Chondrocyte (in vitro differentiated cells): ENCODE results near the gene VSX1. TPM values are rescaled to one million over a fixed set of nuclear protein-coding genes. Genes with fewer than 3 reads are reported as not detected.
A peak's percentile ranks its signal among the peaks of the same experiment; 100 is the strongest.

Source experiments
- DNase-seq: peaks from one replicate; pipeline ENCODE4 v3.0.0; 2021; ENCODE audit warnings: mixed read lengths, low spot score
- H3K27ac Mint-ChIP-seq: one replicate; pipeline ENCODE4 v1.8.0; 2021; ENCODE audit warnings: mild to moderate bottlenecking, moderate library complexity, mixed read lengths; ENCODE audit not compliant: unreplicated experiment
- H3K27me3 Mint-ChIP-seq: 2 replicates; pipeline ENCODE4 v1.8.0; 2021; ENCODE audit warnings: low read depth, mixed read lengths
- H3K36me3 Mint-ChIP-seq: 2 replicates; pipeline ENCODE4 v1.8.0; 2021; ENCODE audit warnings: low read depth, mixed read lengths
- H3K4me1 Mint-ChIP-seq: 2 replicates; pipeline ENCODE4 v1.8.0; 2021; ENCODE audit warnings: low read depth, mild to moderate bottlenecking, mixed read lengths
- H3K4me3 Mint-ChIP-seq: one replicate; pipeline ENCODE4 v1.8.0; 2021; ENCODE audit warnings: mild to moderate bottlenecking, moderate library complexity, mixed read lengths; ENCODE audit not compliant: unreplicated experiment
- H3K9me3 Mint-ChIP-seq: 2 replicates; pipeline ENCODE4 v1.8.0; 2021; ENCODE audit warnings: low read depth, mixed read lengths
- CTCF ChIP-seq: fragments of 200-600 bp; sonication (generic); IDR thresholded peaks from 2 replicates; pipeline ENCODE4 v1.5.0; 2021; ENCODE audit warnings: antibody characterized with exemption, mild to moderate bottlenecking, moderate library complexity
- total RNA-seq: library from RNA; stranded (reverse); gene quantifications from 3 replicates; pipeline ENCODE4 v1.2.1, GENCODE V29; 2021

Gene VSX1
- total RNA-seq, 1 donor from 2014 or later = not detected

DNA sequence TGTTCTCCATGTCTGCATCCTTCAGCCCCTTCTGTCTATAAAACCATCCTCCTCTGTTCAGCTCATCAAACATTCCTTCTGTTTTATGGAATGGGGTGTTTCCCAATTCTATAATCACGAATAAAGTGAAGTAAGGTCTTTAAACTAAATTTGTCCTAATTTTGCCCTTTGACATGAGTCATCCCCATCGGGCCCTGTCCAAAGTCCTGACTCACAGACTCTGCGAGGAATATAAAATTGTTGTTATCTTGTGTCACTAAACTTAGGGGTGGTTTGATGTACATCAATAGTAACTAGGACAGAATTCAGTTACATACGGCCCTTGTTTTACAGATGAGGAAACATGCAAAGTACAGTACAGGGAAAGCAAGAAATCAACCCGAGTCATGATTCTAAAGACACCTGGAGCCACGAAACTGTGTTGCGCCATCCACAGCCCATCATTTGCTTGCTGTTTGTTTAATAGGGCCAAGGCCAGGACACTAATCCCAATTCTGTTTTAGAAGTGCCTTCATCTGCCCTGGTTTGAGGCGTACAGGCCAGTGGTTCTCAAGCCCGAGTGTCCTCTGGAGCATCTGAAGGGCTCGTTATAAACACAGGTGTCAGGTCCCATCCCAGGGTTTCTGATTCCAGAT is 26.8 kb downstream of the VSX1 start:
- Mint-ChIP-seq H3K9me3 (no peaks in the 10 kb centered on the region), H3K36me3 (no peaks in the 10 kb centered on the region), H3K4me1 (peaks cover 50% of the 10 kb centered on the region), H3K27ac (no peak overlapping the region), H3K27me3 (peaks cover 5% of the 10 kb centered on the region), H3K4me3 (no peak overlapping the region)
- DNase-seq = no peak
- no peak for TF ChIP-seq CTCF

GRCh38 chr20:25054096-25054820 is 27.7 kb downstream of the VSX1 start:
- TF ChIP-seq CTCF = no peak
- Mint-ChIP-seq H3K27ac (peak overlapping the region; percentile 32), H3K36me3 (no peaks in the 10 kb centered on the region), H3K9me3 (no peaks in the 10 kb centered on the region), H3K4me1 (peaks cover 50% of the 10 kb centered on the region), H3K4me3 (no peak overlapping the region), H3K27me3 (peaks cover 4% of the 10 kb centered on the region)
- no peak for DNase-seq

- peak overlapping the region; percentile 90 for H3K27ac Mint-ChIP-seq
- no peak for TF ChIP-seq CTCF
- peak overlapping the region; percentile 37 for H3K4me3 Mint-ChIP-seq
- no peaks in the 10 kb centered on the region for H3K36me3 Mint-ChIP-seq
- no peaks in the 10 kb centered on the region for H3K9me3 Mint-ChIP-seq
- H3K4me1 Mint-ChIP-seq = peaks cover 45% of the 10 kb centered on the region
- DNase-seq = no peak
- peaks cover 10% of the 10 kb centered on the region for H3K27me3 Mint-ChIP-seq
These were observed 28.5 kb downstream of the VSX1 start for GRCh38 chr20:25053255-25054031.

GRCh38 chr20:25052255-25053194 is 29.4 kb downstream of the VSX1 start:
- Mint-ChIP-seq H3K36me3 (no peaks in the 10 kb centered on the region), H3K4me1 (peaks cover 45% of the 10 kb centered on the region), H3K27ac (peak overlapping the region; percentile 90), H3K4me3 (peak overlapping the region; percentile 37), H3K27me3 (peaks cover 10% of the 10 kb centered on the region), H3K9me3 (no peaks in the 10 kb centered on the region)
- no peak for TF ChIP-seq CTCF
- DNase-seq = no peak
